GM18505 (cell line): ENCODE results near the gene GIGYF1.
A peak's percentile ranks its signal among the peaks of the same experiment; 100 is the strongest.

Experiments used
- ATAC-seq: cut with Tn5 transposase; IDR thresholded peaks from one replicate; pipeline ENCODE4 v1.9.1; 2021; ENCODE audit not compliant: unreplicated experiment
- POLR2A ChIP-seq: IDR thresholded peaks from 4 replicates; pipeline ENCODE4 v1.6.1; 2011; ENCODE audit warnings: borderline replicate concordance; ENCODE audit not compliant: insufficient read depth, insufficient read length; ENCODE audit errors: extremely low read depth

GIGYF1 gene

GRCh38 chr7:100696123-100696521 lies 2.1 kb upstream of the GIGYF1 start:
- no peak for TF ChIP-seq POLR2A
- no peak for ATAC-seq

- no peak for TF ChIP-seq POLR2A
- ATAC-seq = peak; percentile 31
These were observed 545 bp downstream of the GIGYF1 start for GRCh38 chr7:100693312-100694097.

GRCh38 chr7:100692578-100692961 lies 1.5 kb downstream of the GIGYF1 start:
- ATAC-seq = no peak
- no peak for TF ChIP-seq POLR2A

- ATAC-seq = no peak
- TF ChIP-seq POLR2A = no peak
These were observed 2.1 kb downstream of the GIGYF1 start for GRCh38 chr7:100691676-100692577.

GRCh38 chr7:100689230-100690135 lies 4.6 kb downstream of the GIGYF1 start:
- no peak for ATAC-seq
- no peak for TF ChIP-seq POLR2A

GRCh38 chr7:100688326-100688860 lies 5.7 kb downstream of the GIGYF1 start:
- TF ChIP-seq POLR2A = no peak
- ATAC-seq = no peak

GRCh38 chr7:100687751-100688300 lies 6.2 kb downstream of the GIGYF1 start:
- TF ChIP-seq POLR2A = no peak
- no peak for ATAC-seq

GRCh38 chr7:100687261-100687660 lies 6.8 kb downstream of the GIGYF1 start:
- no peak for ATAC-seq
- TF ChIP-seq POLR2A = no peak

GRCh38 chr7:100686822-100687211 lies 7.2 kb downstream of the GIGYF1 start:
- TF ChIP-seq POLR2A = no peak
- no peak for ATAC-seq

GRCh38 chr7:100686201-100686821 lies 7.7 kb downstream of the GIGYF1 start:
- ATAC-seq = no peak

GRCh38 chr7:100685631-100686145 lies 8.4 kb downstream of the GIGYF1 start:
- ATAC-seq = no peak

More at GRCh38 chr7:100686201-100686821, 7.7 kb downstream of the GIGYF1 start:
- no peak for TF ChIP-seq POLR2A

More at GRCh38 chr7:100685631-100686145, 8.4 kb downstream of the GIGYF1 start:
- TF ChIP-seq POLR2A = no peak
